NCI-H446 (cell line): ENCODE results near the gene PSD4.

Source experiments
- DNase-seq, 2 experiments: peaks; one replicate each; lab custom pipeline; 2025; lab: John Stamatoyannopoulos, UW

Gene PSD4

GRCh38 chr2:113167962-113168340, 5.8 kb upstream of the PSD4 start:
- DNase-seq: no peak

- no peak for DNase-seq
Observed at GRCh38 chr2:113169002-113169530, 4.7 kb upstream of the PSD4 start.

GRCh38 chr2:113169586-113169985, 4.2 kb upstream of the PSD4 start:
- no peak for DNase-seq

- no peak for DNase-seq
Observed at GRCh38 chr2:113171334-113172075, 2.3 kb upstream of the PSD4 start.

GRCh38 chr2:113172721-113173541, 840 bp upstream of the PSD4 start:
- no peak for DNase-seq

- no peak for DNase-seq
Observed at GRCh38 chr2:113174376-113174750, 592 bp downstream of the PSD4 start.

- no peak for DNase-seq
Observed at GRCh38 chr2:113175042-113175628, 1.4 kb downstream of the PSD4 start.

- no peak for DNase-seq
Observed at GRCh38 chr2:113175736-113176695, 2.2 kb downstream of the PSD4 start.

- DNase-seq: no peak
Observed at GRCh38 chr2:113176696-113177355, 3.1 kb downstream of the PSD4 start.

- DNase-seq: no peak
Observed at GRCh38 chr2:113178069-113178746, 4.4 kb downstream of the PSD4 start.

GRCh38 chr2:113178891-113179290, 5.1 kb downstream of the PSD4 start:
- DNase-seq: no peak

- no peak for DNase-seq
Observed at GRCh38 chr2:113179446-113180045, 5.8 kb downstream of the PSD4 start.

GRCh38 chr2:113180131-113180946, 6.6 kb downstream of the PSD4 start:
- no peak for DNase-seq

GRCh38 chr2:113181258-113182051, 7.7 kb downstream of the PSD4 start:
- DNase-seq: no peak

GRCh38 chr2:113182471-113183260, 8.9 kb downstream of the PSD4 start:
- no peak for DNase-seq

GRCh38 chr2:113183264-113183663, 9.5 kb downstream of the PSD4 start:
- no peak for DNase-seq

GRCh38 chr2:113183703-113184102, 9.9 kb downstream of the PSD4 start:
- no peak for DNase-seq
